ENCODE data around the gene VAT1L. TPM values are rescaled to one million over a fixed set of nuclear protein-coding genes. Genes with fewer than 3 reads are reported as not detected.

VAT1L gene
- total RNA-seq, 4 donors from 2014 or later = 0.53 to 2.5 (median 0.92) TPM

DNA sequence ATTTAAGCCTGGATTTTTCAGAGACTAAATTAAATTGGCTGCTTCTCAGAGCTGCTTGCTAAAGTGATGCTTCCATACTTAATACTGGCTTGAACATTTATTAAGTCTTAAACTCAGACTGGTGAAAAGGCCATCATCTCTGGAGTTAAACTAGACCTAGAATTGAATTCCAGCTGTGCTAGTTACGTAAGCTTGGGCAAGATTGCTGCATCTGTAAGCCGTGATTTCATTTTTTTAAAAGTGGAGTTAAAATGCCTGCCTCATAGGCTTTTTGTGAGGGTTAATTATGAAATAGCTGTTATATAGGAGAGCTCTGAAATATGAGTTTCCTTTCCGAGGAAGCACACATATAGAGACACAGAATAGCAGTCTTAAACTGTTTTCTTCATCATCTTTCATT lies 84.7 kb downstream of the VAT1L start:
- no peaks in the 10 kb centered on the region for H3K36me3 ChIP-seq
- no peaks in the 10 kb centered on the region for H3K4me1 ChIP-seq
- H3K4me3 ChIP-seq = no peak overlapping the region
- no peaks in the 10 kb centered on the region for H3K27me3 ChIP-seq
- DNase-seq = no peak
- H3K9me3 ChIP-seq = no peaks in the 10 kb centered on the region
- TF ChIP-seq, protein P1, sequence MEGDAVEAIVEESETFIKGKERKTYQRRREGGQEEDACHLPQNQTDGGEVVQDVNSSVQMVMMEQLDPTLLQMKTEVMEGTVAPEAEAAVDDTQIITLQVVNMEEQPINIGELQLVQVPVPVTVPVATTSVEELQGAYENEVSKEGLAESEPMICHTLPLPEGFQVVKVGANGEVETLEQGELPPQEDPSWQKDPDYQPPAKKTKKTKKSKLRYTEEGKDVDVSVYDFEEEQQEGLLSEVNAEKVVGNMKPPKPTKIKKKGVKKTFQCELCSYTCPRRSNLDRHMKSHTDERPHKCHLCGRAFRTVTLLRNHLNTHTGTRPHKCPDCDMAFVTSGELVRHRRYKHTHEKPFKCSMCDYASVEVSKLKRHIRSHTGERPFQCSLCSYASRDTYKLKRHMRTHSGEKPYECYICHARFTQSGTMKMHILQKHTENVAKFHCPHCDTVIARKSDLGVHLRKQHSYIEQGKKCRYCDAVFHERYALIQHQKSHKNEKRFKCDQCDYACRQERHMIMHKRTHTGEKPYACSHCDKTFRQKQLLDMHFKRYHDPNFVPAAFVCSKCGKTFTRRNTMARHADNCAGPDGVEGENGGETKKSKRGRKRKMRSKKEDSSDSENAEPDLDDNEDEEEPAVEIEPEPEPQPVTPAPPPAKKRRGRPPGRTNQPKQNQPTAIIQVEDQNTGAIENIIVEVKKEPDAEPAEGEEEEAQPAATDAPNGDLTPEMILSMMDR (IDR thresholded peaks at IDR 0.05) = no peak
- no peak for TF ChIP-seq POLR2A (IDR thresholded peaks at IDR 0.05)
- no peak overlapping the region for H3K27ac ChIP-seq

DNA sequence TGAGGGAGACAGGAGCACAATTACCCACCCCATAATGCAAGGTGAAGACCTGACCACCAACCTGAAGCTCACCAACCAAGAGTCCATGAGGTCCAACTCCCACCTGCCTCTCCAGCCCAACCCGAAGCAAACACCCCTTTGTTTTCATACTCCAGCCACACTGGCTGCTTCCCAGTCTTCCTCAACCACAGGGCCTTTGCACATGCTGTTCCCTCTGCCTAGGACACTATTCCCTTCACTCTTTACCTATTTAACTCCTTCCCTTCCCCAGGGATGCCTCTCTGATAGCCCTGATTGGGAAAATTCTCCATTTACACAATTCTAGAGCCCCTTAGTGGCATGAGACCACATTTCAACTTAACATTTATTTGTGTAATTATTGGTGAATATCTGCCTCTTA lies 86.0 kb downstream of the VAT1L start:
- no peak for DNase-seq
- no peak overlapping the region for H3K4me3 ChIP-seq
- H3K4me1 ChIP-seq = no peaks in the 10 kb centered on the region
- no peak overlapping the region for H3K27ac ChIP-seq
- H3K9me3 ChIP-seq = no peaks in the 10 kb centered on the region
- H3K27me3 ChIP-seq = no peaks in the 10 kb centered on the region
- no peaks in the 10 kb centered on the region for H3K36me3 ChIP-seq
- TF ChIP-seq, protein P1 (IDR thresholded peaks at IDR 0.05) = no peak
- TF ChIP-seq POLR2A (IDR thresholded peaks at IDR 0.05) = no peak

DNA sequence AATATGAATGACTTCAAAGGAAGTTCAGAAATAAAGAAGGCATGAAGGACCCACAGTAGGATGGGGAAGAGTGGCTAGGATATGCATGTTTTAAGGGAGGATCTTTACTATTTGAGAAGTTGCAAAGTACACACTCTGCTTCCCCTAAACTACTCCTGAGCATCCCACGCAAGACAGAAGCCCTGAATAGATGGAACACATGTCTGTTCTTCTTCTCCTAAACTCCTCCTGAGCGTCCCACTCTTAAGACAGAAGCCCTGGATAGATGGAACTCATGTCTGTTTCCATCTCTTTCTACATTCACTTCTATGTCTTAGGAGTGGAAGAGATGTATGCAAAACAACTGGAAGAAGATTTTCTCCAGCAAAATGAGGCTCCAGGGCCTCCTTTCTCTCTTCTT lies 88.4 kb downstream of the VAT1L start:
- Histone ChIP-seq H3K4me1 (no peaks in the 10 kb centered on the region), H3K27me3 (no peaks in the 10 kb centered on the region), H3K4me3 (no peak overlapping the region), H3K27ac (no peak overlapping the region), H3K9me3 (no peaks in the 10 kb centered on the region), H3K36me3 (no peaks in the 10 kb centered on the region)
- TF ChIP-seq, protein P1 (IDR thresholded peaks at IDR 0.05) = no peak
- no peak for TF ChIP-seq POLR2A (IDR thresholded peaks at IDR 0.05)
- no peak for DNase-seq

DNA sequence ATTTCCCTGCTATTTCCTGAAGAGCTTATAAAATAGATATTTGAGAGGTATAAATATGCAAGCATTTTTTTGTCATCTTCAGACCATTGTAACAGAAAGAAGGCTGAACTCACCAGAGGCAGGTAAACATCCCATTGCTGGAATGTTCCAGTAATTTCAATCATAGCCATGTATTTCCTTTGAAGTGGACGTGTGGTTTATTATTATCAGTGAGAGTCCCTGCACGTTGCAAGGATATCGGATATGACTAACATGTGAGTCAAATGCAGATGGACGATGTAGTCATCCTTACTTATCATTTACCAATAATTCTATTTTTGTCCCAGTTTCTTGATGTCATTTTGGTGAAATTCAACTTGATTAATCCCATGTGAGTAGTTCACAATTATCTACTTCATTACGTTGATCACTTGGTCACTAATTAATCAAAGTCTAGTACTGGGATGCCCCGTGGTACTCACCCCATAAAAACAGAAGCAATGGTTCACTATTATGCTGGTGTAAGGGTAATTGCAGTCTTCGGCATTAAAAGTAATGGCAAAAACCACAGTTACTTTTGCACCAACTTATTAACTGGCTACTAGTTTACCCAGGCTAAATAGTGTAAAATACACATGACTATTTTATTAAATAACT lies 89.5 kb downstream of the VAT1L start:
- no peak for DNase-seq
- H3K27ac ChIP-seq = no peak overlapping the region
- H3K27me3 ChIP-seq = no peaks in the 10 kb centered on the region
- H3K9me3 ChIP-seq = no peaks in the 10 kb centered on the region
- TF ChIP-seq POLR2A (IDR thresholded peaks at IDR 0.05) = no peak
- H3K4me1 ChIP-seq = no peaks in the 10 kb centered on the region
- H3K36me3 ChIP-seq = no peaks in the 10 kb centered on the region
- no peak overlapping the region for H3K4me3 ChIP-seq

DNA sequence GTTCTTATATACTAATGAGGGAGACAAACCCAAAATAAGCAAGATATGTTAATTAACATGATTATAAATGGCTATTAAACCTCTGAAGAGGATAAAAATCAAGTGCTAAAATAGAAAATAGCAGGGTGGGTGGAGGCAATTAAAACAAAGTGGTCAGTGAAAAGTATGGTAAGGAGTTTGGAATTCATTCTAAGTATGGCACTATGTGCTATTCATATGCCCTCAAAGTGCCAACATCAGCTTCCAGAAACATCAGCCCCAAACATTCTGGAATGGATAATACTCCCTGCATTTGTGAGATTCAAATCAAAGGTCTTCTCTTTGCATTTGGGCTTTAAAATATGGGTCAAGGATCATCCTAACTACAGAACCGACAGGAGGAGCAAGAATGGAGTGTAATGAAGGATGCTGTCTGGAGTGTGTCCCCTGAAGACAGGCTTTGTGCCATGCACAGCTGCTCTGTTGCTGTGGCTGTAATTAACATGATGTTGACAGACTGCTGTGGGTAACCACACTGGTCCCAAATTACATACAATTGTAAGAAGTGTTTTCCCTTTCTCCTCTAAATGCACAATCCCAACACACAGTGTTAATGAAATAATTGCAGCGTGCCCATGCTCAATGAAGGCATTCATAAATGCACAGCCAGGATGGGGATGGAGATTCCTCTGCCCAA lies 93.1 kb downstream of the VAT1L start:
- Histone ChIP-seq H3K4me1 (no peaks in the 10 kb centered on the region), H3K27ac (no peak overlapping the region), H3K36me3 (no peaks in the 10 kb centered on the region), H3K9me3 (no peaks in the 10 kb centered on the region), H3K27me3 (no peaks in the 10 kb centered on the region), H3K4me3 (no peak overlapping the region)
- DNase-seq = no peak
- TF ChIP-seq, protein P1 (IDR thresholded peaks at IDR 0.05) = no peak
- no peak for TF ChIP-seq POLR2A (IDR thresholded peaks at IDR 0.05)

DNA sequence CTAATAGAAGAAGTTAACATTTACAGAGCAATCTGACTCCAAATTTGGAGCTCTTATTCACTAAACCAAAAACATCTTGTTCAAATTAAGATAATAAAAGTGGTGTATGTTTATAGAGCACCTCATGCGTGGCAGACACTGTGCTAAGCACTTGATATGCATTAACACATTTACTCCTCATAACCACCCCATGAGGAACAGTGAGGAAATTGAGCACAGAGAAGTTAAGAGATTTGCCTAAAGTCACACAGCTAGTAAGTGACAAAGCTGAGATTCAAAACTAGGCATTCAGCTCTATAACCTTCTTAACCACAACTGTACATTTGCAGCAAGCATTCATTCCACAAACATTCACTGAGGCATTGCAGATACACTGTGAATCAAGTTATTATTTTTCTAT lies 94.0 kb downstream of the VAT1L start:
- Histone ChIP-seq H3K27me3 (no peaks in the 10 kb centered on the region), H3K4me3 (no peak overlapping the region), H3K36me3 (no peaks in the 10 kb centered on the region), H3K27ac (no peak overlapping the region), H3K9me3 (no peaks in the 10 kb centered on the region), H3K4me1 (no peaks in the 10 kb centered on the region)
- TF ChIP-seq POLR2A (IDR thresholded peaks at IDR 0.05) = no peak
- TF ChIP-seq, protein P1 (IDR thresholded peaks at IDR 0.05) = no peak
- no peak for DNase-seq

All from Peyer's patch (tissue), 4 donors.